Measurements from ENCODE around the gene C19orf25. TPM values are rescaled to one million over a fixed set of nuclear protein-coding genes. Genes with fewer than 3 reads are reported as not detected.

The C19orf25 gene
- total and polyA plus RNA-seq, 9 of the 15 experiments (the other 6 are each of a cell fraction or from before 2014, with no cell fraction given), result 0.79 to 96.0 (median 36.1) TPM

DNA sequence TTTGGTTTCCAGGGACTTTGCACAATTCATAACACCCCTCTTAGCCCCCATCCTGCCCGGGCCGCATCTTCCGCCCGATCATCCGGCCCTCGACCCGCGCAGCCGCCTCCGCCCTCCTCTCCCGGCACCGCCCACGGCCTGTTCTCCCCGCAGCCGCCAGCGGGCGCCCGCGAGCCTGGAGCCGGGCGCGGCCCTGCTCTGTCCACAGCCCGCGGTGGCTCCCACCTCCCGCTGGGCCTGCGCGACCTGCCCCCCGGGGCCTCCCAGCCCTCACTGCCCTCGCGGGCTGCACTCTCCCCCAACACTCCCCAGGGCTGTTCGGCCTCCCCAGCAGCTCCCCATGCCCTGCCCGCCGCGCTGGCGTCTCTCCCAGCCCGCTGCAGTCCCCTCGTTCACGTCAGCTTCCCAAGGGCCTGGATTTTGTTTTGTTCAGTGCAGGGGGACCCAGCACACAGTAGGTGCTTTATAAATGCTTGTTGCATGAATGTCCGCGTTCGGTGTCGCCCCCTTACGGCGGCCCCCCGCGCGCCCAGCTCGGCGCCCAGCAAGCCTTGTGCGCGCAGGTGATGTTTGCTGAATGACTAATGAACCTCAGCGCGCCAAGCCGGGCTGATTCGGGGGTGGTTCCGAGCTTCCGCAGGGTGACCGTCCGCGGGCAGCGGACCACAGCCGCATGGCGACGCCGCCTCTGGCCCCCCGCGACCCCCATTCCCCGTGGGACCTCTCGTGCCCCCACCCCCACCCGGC lies 33.7 kb downstream of the C19orf25 start (continued):
- TF ChIP-seq ZBTB1 (CRISPR knock-in tag; IDR thresholded peaks at IDR 0.05; ENCODE audit: borderline replicate concordance, low read depth), result no peak
- no peak for TF ChIP-seq U2AF2 (optimal IDR thresholded peaks at IDR 0.05; ENCODE audit: low read depth, low read length)
- peak; percentile 86 for TF ChIP-seq BCOR (IDR thresholded peaks at IDR 0.05)
- peak; percentile 78; the same call in 1 of the 2 replicates for TF ChIP-seq CBX1 (IDR thresholded peaks at IDR 0.05; ENCODE audit: low read depth)
- no peak for TF ChIP-seq ZNF589 (CRISPR knock-in tag; IDR thresholded peaks at IDR 0.05; ENCODE audit: low read depth)
- TF ChIP-seq, protein P1, sequence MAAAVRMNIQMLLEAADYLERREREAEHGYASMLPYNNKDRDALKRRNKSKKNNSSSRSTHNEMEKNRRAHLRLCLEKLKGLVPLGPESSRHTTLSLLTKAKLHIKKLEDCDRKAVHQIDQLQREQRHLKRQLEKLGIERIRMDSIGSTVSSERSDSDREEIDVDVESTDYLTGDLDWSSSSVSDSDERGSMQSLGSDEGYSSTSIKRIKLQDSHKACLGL (CRISPR knock-in tag; IDR thresholded peaks at IDR 0.05; ENCODE audit: borderline replicate concordance, poor library complexity, severe bottlenecking), result no peak
- TF ChIP-seq, protein P2, sequence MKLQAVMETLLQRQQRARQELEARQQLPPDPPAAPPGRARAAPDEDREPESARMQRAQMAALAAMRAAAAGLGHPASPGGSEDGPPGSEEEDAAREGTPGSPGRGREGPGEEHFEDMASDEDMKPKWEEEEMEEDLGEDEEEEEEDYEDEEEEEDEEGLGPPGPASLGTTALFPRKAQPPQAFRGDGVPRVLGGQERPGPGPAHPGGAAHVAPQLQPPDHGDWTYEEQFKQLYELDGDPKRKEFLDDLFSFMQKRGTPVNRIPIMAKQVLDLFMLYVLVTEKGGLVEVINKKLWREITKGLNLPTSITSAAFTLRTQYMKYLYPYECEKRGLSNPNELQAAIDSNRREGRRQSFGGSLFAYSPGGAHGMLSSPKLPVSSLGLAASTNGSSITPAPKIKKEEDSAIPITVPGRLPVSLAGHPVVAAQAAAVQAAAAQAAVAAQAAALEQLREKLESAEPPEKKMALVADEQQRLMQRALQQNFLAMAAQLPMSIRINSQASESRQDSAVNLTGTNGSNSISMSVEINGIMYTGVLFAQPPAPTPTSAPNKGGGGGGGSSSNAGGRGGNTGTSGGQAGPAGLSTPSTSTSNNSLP (IDR thresholded peaks at IDR 0.05; ENCODE audit: borderline replicate concordance, low read depth, low read length), result no peak
- no peak for TF ChIP-seq NFYB (IDR thresholded peaks at IDR 0.05; ENCODE audit: extremely low read depth, insufficient read length)
- no peak for TF ChIP-seq CEBPB (tag; IDR thresholded peaks at IDR 0.05)
- TF ChIP-seq ETS2 (tag; IDR thresholded peaks at IDR 0.05; ENCODE audit: borderline replicate concordance, poor library complexity, severe bottlenecking), result no peak
- TF ChIP-seq KDM5B (IDR thresholded peaks at IDR 0.05; ENCODE audit: insufficient replicate concordance, low read depth, low read length), result peak; percentile 45
- TF ChIP-seq EHMT2 (IDR thresholded peaks at IDR 0.05), result no peak
- TF ChIP-seq HNRNPL (IDR thresholded peaks at IDR 0.05; ENCODE audit: low read depth, low read length), result peak; percentile 63; the same call in 1 of the 2 replicates
- peak; percentile 32; the same call in 1 of the 2 replicates for TF ChIP-seq TARDBP (IDR thresholded peaks at IDR 0.05)
- TF ChIP-seq, protein P3, sequence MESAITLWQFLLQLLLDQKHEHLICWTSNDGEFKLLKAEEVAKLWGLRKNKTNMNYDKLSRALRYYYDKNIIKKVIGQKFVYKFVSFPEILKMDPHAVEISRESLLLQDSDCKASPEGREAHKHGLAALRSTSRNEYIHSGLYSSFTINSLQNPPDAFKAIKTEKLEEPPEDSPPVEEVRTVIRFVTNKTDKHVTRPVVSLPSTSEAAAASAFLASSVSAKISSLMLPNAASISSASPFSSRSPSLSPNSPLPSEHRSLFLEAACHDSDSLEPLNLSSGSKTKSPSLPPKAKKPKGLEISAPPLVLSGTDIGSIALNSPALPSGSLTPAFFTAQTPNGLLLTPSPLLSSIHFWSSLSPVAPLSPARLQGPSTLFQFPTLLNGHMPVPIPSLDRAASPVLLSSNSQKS (CRISPR knock-in tag; IDR thresholded peaks at IDR 0.05), result no peak
- TF ChIP-seq FOSL1 (tag; conservative IDR thresholded peaks at IDR 0.05), result peak; percentile 67
- no peak for TF ChIP-seq IRF9 (tag; IDR thresholded peaks at IDR 0.05)
- no peak for TF ChIP-seq ZNF140 (CRISPR knock-in tag; IDR thresholded peaks at IDR 0.05)
- TF ChIP-seq GTF2E2 (tag; IDR thresholded peaks at IDR 0.05), result no peak
- peak; percentile 99 for TF ChIP-seq ZKSCAN1 (IDR thresholded peaks at IDR 0.05; ENCODE audit: low read depth, low read length)
- TF ChIP-seq SNIP1 (IDR thresholded peaks at IDR 0.05; ENCODE audit: low read depth), result no peak
- TF ChIP-seq, protein P4, sequence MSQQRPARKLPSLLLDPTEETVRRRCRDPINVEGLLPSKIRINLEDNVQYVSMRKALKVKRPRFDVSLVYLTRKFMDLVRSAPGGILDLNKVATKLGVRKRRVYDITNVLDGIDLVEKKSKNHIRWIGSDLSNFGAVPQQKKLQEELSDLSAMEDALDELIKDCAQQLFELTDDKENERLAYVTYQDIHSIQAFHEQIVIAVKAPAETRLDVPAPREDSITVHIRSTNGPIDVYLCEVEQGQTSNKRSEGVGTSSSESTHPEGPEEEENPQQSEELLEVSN (IDR thresholded peaks at IDR 0.05; ENCODE audit: borderline replicate concordance in 1 of 2, extremely low read depth in 1 of 2, insufficient read depth in 1 of 2, insufficient read length in 1 of 2, low read depth in 1 of 2, low read length in 1 of 2, poor library complexity in 1 of 2, severe bottlenecking in 1 of 2), result peak in 1 of 2 experiments; percentile 55
- TF ChIP-seq RNF2 (IDR thresholded peaks at IDR 0.05), result peak; percentile 43; the same call in 1 of the 2 replicates

Data from K562 (cell line).